Erythroblast (primary cell): Measurements from ENCODE around the gene SURF4.

Experiments used
- GATA1 ChIP-seq: IDR thresholded peaks from 2 replicates; pipeline ENCODE4 v1.6.1; 2011; ENCODE audit warnings: low read depth, mild to moderate bottlenecking, control low read depth, low read length, moderate library complexity
- POLR2A ChIP-seq: IDR thresholded peaks from 2 replicates; pipeline ENCODE4 v1.6.1; 2011; ENCODE audit warnings: mild to moderate bottlenecking, low read length

DNA sequence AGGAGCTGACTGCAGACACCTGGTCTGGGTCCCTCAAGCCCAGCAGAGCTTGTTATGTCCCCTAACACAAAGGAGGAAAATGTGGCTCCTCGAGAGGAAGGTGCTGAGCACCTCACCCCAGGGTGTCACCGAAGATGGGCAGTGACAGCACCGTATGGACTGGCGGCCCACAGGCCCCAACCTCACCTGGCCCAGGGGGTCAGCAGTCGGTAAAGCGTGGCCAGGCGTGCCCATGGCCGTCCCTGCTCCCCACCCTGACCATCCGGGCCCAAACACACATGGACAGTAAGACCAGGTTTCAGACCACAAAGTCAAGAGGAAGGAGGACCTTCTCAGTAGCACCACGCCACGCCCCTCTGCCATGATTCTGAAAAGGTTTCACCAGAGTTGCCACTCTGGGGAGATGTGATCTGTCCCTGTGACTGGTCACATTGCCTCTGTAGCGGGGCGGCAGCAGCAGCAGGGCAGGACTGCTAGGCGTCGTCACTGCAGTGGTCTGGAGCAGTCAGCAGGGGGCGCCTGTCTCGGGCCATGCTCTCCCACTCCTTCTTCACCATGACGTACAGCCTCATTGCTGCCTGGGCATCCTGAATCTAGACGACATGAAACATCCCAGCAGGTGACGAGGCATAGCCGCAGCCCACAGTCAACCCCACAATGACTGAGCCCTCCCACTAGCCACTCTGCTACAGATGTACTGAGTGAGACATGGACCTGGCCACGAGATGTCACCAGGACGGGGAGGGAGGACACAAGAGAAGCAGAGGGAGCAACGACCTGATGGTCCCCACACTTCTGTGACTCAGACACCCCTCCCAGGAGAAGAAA lies 30.8 kb upstream of the SURF4 start:
- no peak for TF ChIP-seq POLR2A
- TF ChIP-seq GATA1, result no peak
